SK-N-SH (cell line): ENCODE results near the gene ACSS1. TPM values are rescaled to one million over a fixed set of nuclear protein-coding genes. Genes with fewer than 3 reads are reported as not detected.

ENCODE experiments used
- CTCF ChIA-PET: fragments of 300-600, 350-600 bp; formaldehyde crosslinking; extraction: SDS; loops from one replicate; lab custom pipeline; 2021; lab: Yijun Ruan, JAX
- POLR2A ChIA-PET: fragments of 350-600 bp; sonication (Branson Sonifier 250); formaldehyde crosslinking; extraction: SDS; loops from one replicate; lab custom pipeline; 2020; ENCODE audit warnings: antibody characterized with exemption, inconsistent platforms; lab: Yijun Ruan, JAX
- DNase-seq: peaks from one replicate; pipeline ENCODE4 v3.0.0; 2012
- H2AFZ ChIP-seq: fragments of 200-600 bp; sonication (generic); 2 replicates; pipeline ENCODE4 v1.8.1; 2016; ENCODE audit warnings: antibody characterized with exemption, mild to moderate bottlenecking, low read depth
- H3F3A ChIP-seq: fragments of 200-600 bp; sonication (generic); replicated peaks from 2 replicates; pipeline ENCODE3; 2016; ENCODE audit warnings: antibody characterized with exemption, mild to moderate bottlenecking; ENCODE audit not compliant: insufficient read depth
- H3K27ac ChIP-seq, 2 experiments: fragments of 200-500 bp in 1 of 2; fragments of 200-600 bp in 1 of 2; sonication (Bioruptor generic) in 1 of 2; sonication (generic), shearing (Covaris generic) in 1 of 2; 2 replicates each; pipeline versions ENCODE4 v1.5.1 to v1.6.1; 2014 to 2016; ENCODE audit warnings: low read depth in 2 of 2, inconsistent platforms in 1 of 2, low read length in 1 of 2, mild to moderate bottlenecking in 1 of 2, mixed read lengths in 1 of 2
- H3K27me3 ChIP-seq: fragments of 200-600 bp; sonication (generic), shearing (Covaris generic); 2 replicates; pipeline ENCODE4 v1.6.1; 2016; ENCODE audit warnings: mixed run types; ENCODE audit not compliant: insufficient read depth
- H3K36me3 ChIP-seq, 2 experiments: fragments of 200-500 bp in 1 of 2; fragments of 200-600 bp in 1 of 2; sonication (Bioruptor generic) in 1 of 2; sonication (generic) in 1 of 2; replicated peaks in 1 of 2; 2 replicates each; pipeline versions ENCODE3 to v1.5.1; 2014 to 2016; ENCODE audit warnings: low read length in 1 of 2, mild to moderate bottlenecking in 1 of 2; ENCODE audit not compliant: insufficient read depth in 2 of 2, control insufficient read depth in 1 of 2
- H3K4me1 ChIP-seq, 2 experiments: fragments of 200-500 bp in 1 of 2; fragments of 200-600 bp in 1 of 2; sonication (Bioruptor generic) in 1 of 2; sonication (generic), shearing (Covaris generic) in 1 of 2; 2 replicates each; pipeline versions ENCODE4 v1.5.1 to v1.6.1; 2014 to 2016; ENCODE audit warnings: low read depth in 1 of 2, low read length in 1 of 2, mixed run types in 1 of 2; ENCODE audit not compliant: insufficient read depth in 2 of 2, control insufficient read depth in 1 of 2
- H3K4me2 ChIP-seq: fragments of 200-600 bp; sonication (generic), shearing (Covaris generic); 2 replicates; pipeline ENCODE4 v1.6.1; 2017; ENCODE audit warnings: mixed run types
- H3K4me3 ChIP-seq, 2 experiments: fragments of 200-500 bp in 1 of 2; fragments of 200-600 bp in 1 of 2; sonication (Bioruptor generic) in 1 of 2; sonication (generic), shearing (Covaris generic) in 1 of 2; 2 replicates each; pipeline versions ENCODE4 v1.5.1 to v1.8.1; 2014 to 2016; ENCODE audit warnings: low read depth in 2 of 2, inconsistent platforms in 1 of 2, low read length in 1 of 2, mild to moderate bottlenecking in 1 of 2, mixed read lengths in 1 of 2, moderate library complexity in 1 of 2
- H3K79me2 ChIP-seq: fragments of 200-600 bp; sonication (generic); 2 replicates; pipeline ENCODE4 v1.8.1; 2017; ENCODE audit warnings: mild to moderate bottlenecking; ENCODE audit not compliant: insufficient read depth
- H3K9ac ChIP-seq: fragments of 200-600 bp; sonication (generic); 2 replicates; pipeline ENCODE4 v1.6.1; 2017; ENCODE audit warnings: mixed run types
- H3K9me2 ChIP-seq: fragments of 200-600 bp; sonication (generic); 2 replicates; pipeline ENCODE4 v1.6.1; 2017; ENCODE audit warnings: mixed run types
- H3K9me3 ChIP-seq: fragments of 200-600 bp; sonication (generic); 2 replicates; pipeline ENCODE4 v1.6.1; 2017; ENCODE audit warnings: mixed run types, mild to moderate bottlenecking, moderate library complexity
- H4K20me1 ChIP-seq: fragments of 200-600 bp; sonication (generic); 2 replicates; pipeline ENCODE4 v1.6.1; 2017; ENCODE audit warnings: mild to moderate bottlenecking, mixed run types; ENCODE audit not compliant: insufficient read depth
- EP300 ChIP-seq, 2 experiments: IDR thresholded peaks; 2 replicates each; pipeline versions ENCODE4 v1.4.0 to v1.6.1; 2012; ENCODE audit warnings: borderline replicate concordance in 1 of 2, low read depth in 1 of 2, low read length in 1 of 2
- FOXJ3 ChIP-seq: sonication (generic); formaldehyde crosslinking; IDR thresholded peaks from 2 replicates; pipeline ENCODE4 v1.5.1; 2020; ENCODE audit warnings: mild to moderate bottlenecking, missing genetic modification reagents
- FOXM1 ChIP-seq: IDR thresholded peaks from 2 replicates; pipeline ENCODE4 v1.4.0; 2012; ENCODE audit warnings: low read depth, mild to moderate bottlenecking
- GABPA ChIP-seq: IDR thresholded peaks from 2 replicates; pipeline ENCODE4 v1.4.0; 2012; ENCODE audit warnings: low read depth, mild to moderate bottlenecking
- GATA2 ChIP-seq: sonication (generic); formaldehyde crosslinking; IDR thresholded peaks from 2 replicates; pipeline ENCODE4 v1.5.0; 2020; ENCODE audit warnings: mild to moderate bottlenecking, missing genetic modification reagents
- NFIC ChIP-seq: IDR thresholded peaks from 2 replicates; pipeline ENCODE4 v1.4.0; 2012; ENCODE audit warnings: borderline replicate concordance
- POLR2AphosphoS5 ChIP-seq: IDR thresholded peaks from 2 replicates; pipeline ENCODE4 v1.6.1; 2012; ENCODE audit warnings: low read depth, low read length
- RCOR1 ChIP-seq: fragments of 150-350 bp; IDR thresholded peaks from 2 replicates; pipeline ENCODE4 v1.6.1; 2017; ENCODE audit warnings: antibody characterized with exemption, low read length
- RFX5 ChIP-seq: IDR thresholded peaks from 2 replicates; pipeline ENCODE4 v1.6.1; 2012; ENCODE audit warnings: mild to moderate bottlenecking, improper control_type of control experiment, low read length
- RXRA ChIP-seq: IDR thresholded peaks from 2 replicates; pipeline ENCODE4 v1.4.0; 2012; ENCODE audit warnings: low read depth, mild to moderate bottlenecking, borderline replicate concordance
- SIN3A ChIP-seq: IDR thresholded peaks from 2 replicates; pipeline ENCODE4 v1.6.1; 2012; ENCODE audit warnings: low read depth, mild to moderate bottlenecking, low read length, moderate library complexity, borderline replicate concordance
- SMC3 ChIP-seq: IDR thresholded peaks from 2 replicates; pipeline ENCODE4 v1.6.1; 2012; ENCODE audit warnings: low read depth, low read length, improper control_type of control experiment
- TCF12 ChIP-seq: IDR thresholded peaks from 2 replicates; pipeline ENCODE4 v1.4.0; 2012
- WGBS: methylation state at CpG from one replicate; pipeline ENCODE4 v1.1.6; 2017; ENCODE audit warnings: low lambda C conversion rate; 5-methylcytosine and 5-hydroxymethylcytosine counted together
- polyA plus RNA-seq, 3 experiments: library from polyadenylated mRNA; depleted of rRNA; stranded (reverse); fragments of >200 nt; gene quantifications; 2 replicates each; pipeline ENCODE4 v1.2.3, GENCODE V29; 2012
- TF ChIP-seq, protein P1 (sequence below): IDR thresholded peaks from 2 replicates; pipeline ENCODE4; 2012
- TF ChIP-seq, protein P2 (sequence below): IDR thresholded peaks from 2 replicates; pipeline ENCODE4 v1.4.0; 2012; ENCODE audit warnings: low read depth, borderline replicate concordance
- TF ChIP-seq, protein P3 (sequence below): fragments of 150-350 bp; IDR thresholded peaks from 2 replicates; pipeline ENCODE4 v1.6.1; 2017; ENCODE audit warnings: antibody characterized with exemption, low read length, low read depth, borderline replicate concordance

The ACSS1 gene
- polyA plus RNA-seq, 1 of the 3 experiments (the other 2 are of a cell fraction) = 2.0 TPM

DNA sequence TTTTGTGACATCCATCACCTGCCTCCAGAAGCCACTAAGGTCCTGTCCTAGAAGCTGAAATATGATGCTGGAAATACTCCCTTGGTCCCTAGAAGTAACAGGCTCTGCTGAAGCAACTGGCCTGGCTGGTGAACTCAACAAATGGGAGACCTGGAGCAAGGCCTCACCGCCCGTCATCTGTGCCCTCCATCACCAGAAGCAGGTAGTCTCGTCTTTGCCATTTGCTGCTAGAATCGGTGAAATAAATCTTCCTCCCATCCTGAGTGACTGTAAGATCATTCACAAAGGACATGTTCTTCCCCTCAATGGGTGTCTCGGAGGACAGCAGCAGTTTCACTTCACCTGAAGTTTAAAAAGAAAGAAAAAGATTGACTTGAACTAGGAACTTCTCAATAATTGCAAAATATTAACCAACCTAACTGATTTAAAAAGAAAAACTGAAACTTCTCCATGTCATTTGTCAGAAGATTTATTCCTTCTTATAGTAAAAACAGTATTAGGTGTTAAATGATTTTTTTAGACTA lies 87.8 kb downstream of the ACSS1 start (continued):
- TF ChIP-seq SIN3A (no peak), FOXM1 (no peak), RCOR1 (no peak), TCF12 (no peak), FOXJ3 (CRISPR knock-in tag) (no peak), NFIC (no peak), GATA2 (CRISPR knock-in tag) (no peak), EP300 (IDR thresholded peaks at IDR 0.05; ENCODE audit: borderline replicate concordance in 1 of 2, low read depth in 1 of 2, low read length in 1 of 2) (no peak), POLR2AphosphoS5 (no peak), SMC3 (no peak), GABPA (no peak), RXRA (no peak)
- TF ChIP-seq, protein P1, sequence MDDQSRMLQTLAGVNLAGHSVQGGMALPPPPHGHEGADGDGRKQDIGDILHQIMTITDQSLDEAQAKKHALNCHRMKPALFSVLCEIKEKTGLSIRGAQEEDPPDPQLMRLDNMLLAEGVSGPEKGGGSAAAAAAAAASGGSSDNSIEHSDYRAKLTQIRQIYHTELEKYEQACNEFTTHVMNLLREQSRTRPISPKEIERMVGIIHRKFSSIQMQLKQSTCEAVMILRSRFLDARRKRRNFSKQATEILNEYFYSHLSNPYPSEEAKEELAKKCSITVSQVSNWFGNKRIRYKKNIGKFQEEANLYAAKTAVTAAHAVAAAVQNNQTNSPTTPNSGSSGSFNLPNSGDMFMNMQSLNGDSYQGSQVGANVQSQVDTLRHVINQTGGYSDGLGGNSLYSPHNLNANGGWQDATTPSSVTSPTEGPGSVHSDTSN = no peak
- TF ChIP-seq, protein P2, sequence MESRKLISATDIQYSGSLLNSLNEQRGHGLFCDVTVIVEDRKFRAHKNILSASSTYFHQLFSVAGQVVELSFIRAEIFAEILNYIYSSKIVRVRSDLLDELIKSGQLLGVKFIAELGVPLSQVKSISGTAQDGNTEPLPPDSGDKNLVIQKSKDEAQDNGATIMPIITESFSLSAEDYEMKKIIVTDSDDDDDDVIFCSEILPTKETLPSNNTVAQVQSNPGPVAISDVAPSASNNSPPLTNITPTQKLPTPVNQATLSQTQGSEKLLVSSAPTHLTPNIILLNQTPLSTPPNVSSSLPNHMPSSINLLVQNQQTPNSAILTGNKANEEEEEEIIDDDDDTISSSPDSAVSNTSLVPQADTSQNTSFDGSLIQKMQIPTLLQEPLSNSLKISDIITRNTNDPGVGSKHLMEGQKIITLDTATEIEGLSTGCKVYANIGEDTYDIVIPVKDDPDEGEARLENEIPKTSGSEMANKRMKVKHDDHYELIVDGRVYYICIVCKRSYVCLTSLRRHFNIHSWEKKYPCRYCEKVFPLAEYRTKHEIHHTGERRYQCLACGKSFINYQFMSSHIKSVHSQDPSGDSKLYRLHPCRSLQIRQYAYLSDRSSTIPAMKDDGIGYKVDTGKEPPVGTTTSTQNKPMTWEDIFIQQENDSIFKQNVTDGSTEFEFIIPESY = no peak
- TF ChIP-seq, protein P3, sequence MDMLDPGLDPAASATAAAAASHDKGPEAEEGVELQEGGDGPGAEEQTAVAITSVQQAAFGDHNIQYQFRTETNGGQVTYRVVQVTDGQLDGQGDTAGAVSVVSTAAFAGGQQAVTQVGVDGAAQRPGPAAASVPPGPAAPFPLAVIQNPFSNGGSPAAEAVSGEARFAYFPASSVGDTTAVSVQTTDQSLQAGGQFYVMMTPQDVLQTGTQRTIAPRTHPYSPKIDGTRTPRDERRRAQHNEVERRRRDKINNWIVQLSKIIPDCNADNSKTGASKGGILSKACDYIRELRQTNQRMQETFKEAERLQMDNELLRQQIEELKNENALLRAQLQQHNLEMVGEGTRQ = no peak

DNA sequence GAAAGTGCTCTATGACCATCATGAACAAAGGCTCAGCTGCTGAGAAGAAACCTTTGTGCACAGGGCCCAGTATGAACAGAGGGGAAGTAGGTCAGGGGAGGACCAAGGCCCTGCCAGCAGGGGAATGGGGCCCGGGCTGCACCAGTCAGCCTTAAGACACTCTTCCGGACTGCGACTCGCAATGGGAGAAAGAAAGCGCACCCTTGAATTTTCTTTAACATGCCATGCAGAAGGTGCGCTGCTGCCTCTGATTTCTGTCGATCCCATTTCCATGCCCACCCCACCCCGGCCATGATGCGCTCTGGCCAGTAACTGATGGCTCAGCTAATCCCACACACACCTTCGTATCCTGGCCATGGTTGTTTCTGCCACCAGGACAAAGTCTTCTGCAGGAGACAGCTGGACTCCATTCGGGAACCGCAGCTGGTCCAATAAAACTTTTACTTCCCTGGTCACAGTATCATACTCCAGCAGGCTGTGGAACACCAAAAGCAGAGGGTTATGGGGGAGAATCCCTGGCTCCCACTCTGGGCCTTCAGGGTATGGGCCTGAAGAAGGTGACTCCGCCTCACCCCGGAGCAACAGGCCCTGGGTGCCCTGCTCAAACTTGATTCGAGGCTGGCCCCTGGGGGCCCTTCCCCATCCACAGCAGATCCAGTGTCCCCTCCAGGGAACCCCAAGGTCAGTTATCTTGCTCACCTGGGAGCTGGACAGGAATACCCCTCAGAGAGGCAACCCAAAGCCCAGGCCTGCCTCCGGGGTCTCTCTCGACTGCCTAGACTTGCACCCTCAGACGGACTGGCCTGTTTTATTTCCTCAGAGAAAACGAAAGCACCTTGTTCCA lies 88.5 kb downstream of the ACSS1 start:
- ChIA-PET POLR2A (no interaction called here), CTCF (interaction anchor here (1.5 kb wide), 1 partner anchor 26 kb away, joined by 3 read pairs; no protein-coding TSS in a partner anchor)
- no peaks in the 10 kb centered on the region for H3K9me3 ChIP-seq
- H3K9ac ChIP-seq = no peak overlapping the region
- no peaks in the 10 kb centered on the region; the same call in 1 of the 2 replicates for H3K79me2 ChIP-seq
- 90% methylated on average over 13 of the region's 19 CpGs for WGBS
- H3K36me3 ChIP-seq = peaks cover 23 to 75% of the 10 kb centered on the region in 2 experiments
- H3K4me1 ChIP-seq = no peaks in the 10 kb centered on the region
- no peaks in the 10 kb centered on the region for H4K20me1 ChIP-seq
- no peak overlapping the region for H3K4me2 ChIP-seq
- no peaks in the 10 kb centered on the region for H3K27me3 ChIP-seq
- H3K9me2 ChIP-seq = no peaks in the 10 kb centered on the region
- no peak for DNase-seq
- H3F3A ChIP-seq = no peaks in the 10 kb centered on the region
- H3K4me3 ChIP-seq = no peak overlapping the region
- H3K27ac ChIP-seq = no peak overlapping the region
- no peak overlapping the region for H2AFZ ChIP-seq
- TF ChIP-seq RXRA (no peak), POLR2AphosphoS5 (no peak), RFX5 (no peak), SMC3 (no peak), GATA2 (CRISPR knock-in tag) (no peak)
- TF ChIP-seq, protein P2 = no peak
